ENCODE results near the gene DPP7.

GRCh38 chr9:137087409-137087925 is 27.1 kb downstream of the DPP7 start:
- TF ChIP-seq, protein P1, sequence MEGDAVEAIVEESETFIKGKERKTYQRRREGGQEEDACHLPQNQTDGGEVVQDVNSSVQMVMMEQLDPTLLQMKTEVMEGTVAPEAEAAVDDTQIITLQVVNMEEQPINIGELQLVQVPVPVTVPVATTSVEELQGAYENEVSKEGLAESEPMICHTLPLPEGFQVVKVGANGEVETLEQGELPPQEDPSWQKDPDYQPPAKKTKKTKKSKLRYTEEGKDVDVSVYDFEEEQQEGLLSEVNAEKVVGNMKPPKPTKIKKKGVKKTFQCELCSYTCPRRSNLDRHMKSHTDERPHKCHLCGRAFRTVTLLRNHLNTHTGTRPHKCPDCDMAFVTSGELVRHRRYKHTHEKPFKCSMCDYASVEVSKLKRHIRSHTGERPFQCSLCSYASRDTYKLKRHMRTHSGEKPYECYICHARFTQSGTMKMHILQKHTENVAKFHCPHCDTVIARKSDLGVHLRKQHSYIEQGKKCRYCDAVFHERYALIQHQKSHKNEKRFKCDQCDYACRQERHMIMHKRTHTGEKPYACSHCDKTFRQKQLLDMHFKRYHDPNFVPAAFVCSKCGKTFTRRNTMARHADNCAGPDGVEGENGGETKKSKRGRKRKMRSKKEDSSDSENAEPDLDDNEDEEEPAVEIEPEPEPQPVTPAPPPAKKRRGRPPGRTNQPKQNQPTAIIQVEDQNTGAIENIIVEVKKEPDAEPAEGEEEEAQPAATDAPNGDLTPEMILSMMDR (IDR thresholded peaks at IDR 0.05) = no peak
- TF ChIP-seq EZH2 (IDR thresholded peaks at IDR 0.05; ENCODE audit: borderline replicate concordance, insufficient read depth, low read depth, low read length, poor library complexity, severe bottlenecking) = no peak
